A549 (cell line): Measurements from ENCODE around the gene GTF2H4. TPM values are rescaled to one million over a fixed set of nuclear protein-coding genes. Genes with fewer than 3 reads are reported as not detected.

Experiments used
- ATAC-seq, 2 experiments: fragments of 200-7000 bp in 1 of 2; fragments of >200 bp in 1 of 2; cut with Nextera tagmentation in 1 of 2; cut with Tn5 transposase in 1 of 2; 3 replicates each; pipeline versions ENCODE4 v1.8.0 to v1.9.1; 2018 to 2020; ENCODE audit warnings: mild to moderate bottlenecking in 1 of 2, moderate library complexity in 1 of 2
- CTCF ChIA-PET: fragments of 300-600 bp; sonication (Branson Sonifier 250); formaldehyde crosslinking; extraction: SDS; loops from one replicate; lab custom pipeline; 2021; ENCODE audit warnings: antibody characterized with exemption, inconsistent platforms; lab: Yijun Ruan, JAX
- POLR2A ChIA-PET: fragments of 350-600 bp; formaldehyde crosslinking; extraction: SDS; loops from one replicate; lab custom pipeline; 2021; ENCODE audit warnings: antibody characterized with exemption, inconsistent platforms; lab: Yijun Ruan, JAX
- DNase-seq, 2 experiments: peaks; one replicate each; pipeline versions ENCODE4 v3.0.0 to v3.0.0-alpha.2; 2011 to 2016; ENCODE audit warnings: low read depth in 1 of 2, low spot score in 1 of 2
- FAIRE-seq: peaks from 2 replicates; lab custom pipeline; 2011; peaks lifted over from hg19 to GRCh38; lab: Jason Lieb, UNC
- H3K27ac ChIP-seq, 2 experiments: fragments of >200 bp; sonication (Bioruptor Twin); formaldehyde crosslinking; 3 replicates each; pipeline ENCODE4 v1.5.1; 2016 to 2017
- H3K4me1 ChIP-seq: fragments of >200 bp; sonication (Bioruptor Twin); formaldehyde crosslinking; 3 replicates; pipeline ENCODE4 v1.6.1; 2016
- H3K4me2 ChIP-seq: fragments of >200 bp; sonication (Bioruptor Twin); formaldehyde crosslinking; 3 replicates; pipeline ENCODE4 v1.6.1; 2016
- H3K4me3 ChIP-seq: fragments of >200 bp; sonication (Bioruptor Twin); formaldehyde crosslinking; 3 replicates; pipeline ENCODE4 v1.5.1; 2016
- H3K9me3 ChIP-seq: fragments of >200 bp; sonication (Bioruptor Twin); formaldehyde crosslinking; 3 replicates; pipeline ENCODE4 v1.6.1; 2016
- ATOH8 ChIP-seq: fragments of 250-450 bp; sonication (Bioruptor Pico); IDR thresholded peaks from 2 replicates; pipeline ENCODE4 v1.5.0; 2020; ENCODE audit warnings: low read depth, mild to moderate bottlenecking, moderate library complexity
- CBX2 ChIP-seq: fragments of 200-600 bp; sonication (generic); IDR thresholded peaks from 2 replicates; pipeline ENCODE4 v1.6.1; 2016; ENCODE audit warnings: low read depth, mild to moderate bottlenecking, borderline replicate concordance
- CBX8 ChIP-seq: fragments of 200-600 bp; sonication (generic); IDR thresholded peaks from 2 replicates; pipeline ENCODE4 v1.6.1; 2016
- CHD2 ChIP-seq: fragments of 150-350 bp; IDR thresholded peaks from 2 replicates; pipeline ENCODE4 v1.6.1; 2014; ENCODE audit warnings: low read length; ENCODE audit not compliant: partially characterized antibody
- EHF ChIP-seq: fragments of 250-450 bp; sonication (Bioruptor Pico); IDR thresholded peaks from 2 replicates; pipeline ENCODE4 v1.5.0; 2020; ENCODE audit warnings: mild to moderate bottlenecking
- ELK1 ChIP-seq: fragments of 150-350 bp; IDR thresholded peaks from 2 replicates; pipeline ENCODE4 v1.6.1; 2014; ENCODE audit warnings: low read depth, mild to moderate bottlenecking, low read length
- EP300 ChIP-seq, 2 experiments: fragments of >200 bp; sonication (Bioruptor Twin); formaldehyde crosslinking; IDR thresholded peaks; 2 replicates in 1 of 2; 3 replicates in 1 of 2; pipeline ENCODE4 v1.6.1; 2016 to 2017
- FOSL2 ChIP-seq, 2 experiments: fragments of 450-650 bp in 1 of 2; fragments of >200 bp in 1 of 2; sonication (Bioruptor Twin) in 1 of 2; formaldehyde crosslinking; IDR thresholded peaks; 2 replicates each; pipeline versions ENCODE4 v1.5.0 to v1.6.1; 2016 to 2020; ENCODE audit warnings: mild to moderate bottlenecking in 1 of 2, moderate library complexity in 1 of 2
- HDAC2 ChIP-seq: fragments of 200-600 bp; sonication (generic); IDR thresholded peaks from 2 replicates; pipeline ENCODE4 v1.6.1; 2016
- HES2 ChIP-seq: fragments of >200 bp; sonication (Bioruptor Twin); formaldehyde crosslinking; IDR thresholded peaks from 2 replicates; pipeline ENCODE4 v1.6.1; 2016
- HEYL ChIP-seq: fragments of 250-450 bp; sonication (Bioruptor Pico); IDR thresholded peaks from 2 replicates; pipeline ENCODE4 v1.8.0; 2021; ENCODE audit warnings: mild to moderate bottlenecking, moderate library complexity
- HMGXB4 ChIP-seq: fragments of 250-450 bp; sonication (Bioruptor Pico); IDR thresholded peaks from 2 replicates; pipeline ENCODE4 v1.5.0; 2021; ENCODE audit warnings: mild to moderate bottlenecking, moderate library complexity, borderline replicate concordance
- HOXA7 ChIP-seq: fragments of 250-450 bp; sonication (Bioruptor Pico); IDR thresholded peaks from 2 replicates; pipeline ENCODE4 v1.5.0; 2020; ENCODE audit warnings: mild to moderate bottlenecking, moderate library complexity
- HOXB13 ChIP-seq: fragments of 250-450 bp; sonication (Bioruptor Pico); IDR thresholded peaks from 2 replicates; pipeline ENCODE4 v1.5.0; 2020; ENCODE audit warnings: low read depth, mild to moderate bottlenecking, moderate library complexity
- HOXB5 ChIP-seq: fragments of 250-450 bp; sonication (Bioruptor Pico); IDR thresholded peaks from 2 replicates; pipeline ENCODE4 v1.5.0; 2020; ENCODE audit warnings: mild to moderate bottlenecking, moderate library complexity
- JUN ChIP-seq, 2 experiments: fragments of >200 bp; sonication (Bioruptor Twin); formaldehyde crosslinking; IDR thresholded peaks; 2 replicates in 1 of 2; 3 replicates in 1 of 2; pipeline ENCODE4 v1.6.1; 2016 to 2017
- JUNB ChIP-seq: fragments of >200 bp; sonication (Bioruptor Twin); formaldehyde crosslinking; IDR thresholded peaks from 2 replicates; pipeline ENCODE4 v1.6.1; 2016
- KDM1A ChIP-seq: fragments of 200-600 bp; sonication (generic); IDR thresholded peaks from 2 replicates; pipeline ENCODE4 v1.6.1; 2016; ENCODE audit warnings: low read depth, mild to moderate bottlenecking
- KDM5A ChIP-seq: fragments of 200-600 bp; sonication (generic); IDR thresholded peaks from 2 replicates; pipeline ENCODE4 v1.6.1; 2016; ENCODE audit warnings: antibody characterized with exemption, mild to moderate bottlenecking
- MAX ChIP-seq: IDR thresholded peaks from 2 replicates; pipeline ENCODE4 v1.6.1; 2012
- MYC ChIP-seq: IDR thresholded peaks from 2 replicates; pipeline ENCODE4 v1.6.1; 2012; ENCODE audit warnings: mild to moderate bottlenecking, inconsistent platforms, low read length, improper control_type of control experiment, borderline replicate concordance
- PBX3 ChIP-seq: IDR thresholded peaks from 2 replicates; pipeline ENCODE4 v1.6.1; 2012
- POLR2AphosphoS2 ChIP-seq: conservative IDR thresholded peaks from 2 replicates; pipeline ENCODE4 v1.6.1; 2012; ENCODE audit warnings: low read length, improper control_type of control experiment, inconsistent platforms
- RAD21 ChIP-seq, 2 experiments: fragments of >200 bp in 1 of 2; sonication (Bioruptor Twin) in 1 of 2; formaldehyde crosslinking in 1 of 2; IDR thresholded peaks in 1 of 2; conservative IDR thresholded peaks in 1 of 2; 2 replicates in 1 of 2; 3 replicates in 1 of 2; pipeline ENCODE4 v1.6.1; 2012 to 2018; ENCODE audit warnings: inconsistent platforms in 1 of 2
- RARB ChIP-seq: fragments of 250-450 bp; sonication (Bioruptor Pico); IDR thresholded peaks from 2 replicates; pipeline ENCODE4 v1.8.0; 2021; ENCODE audit warnings: mild to moderate bottlenecking, moderate library complexity
- RCOR1 ChIP-seq: fragments of 150-350 bp; IDR thresholded peaks from 2 replicates; pipeline ENCODE4 v1.6.1; 2014; ENCODE audit warnings: antibody characterized with exemption, low read length, low read depth
- USF2 ChIP-seq: fragments of 450-650 bp; IDR thresholded peaks from 2 replicates; pipeline ENCODE4 v1.6.1; 2014; ENCODE audit warnings: antibody characterized with exemption
- ZFP36 ChIP-seq: fragments of 450-650 bp; IDR thresholded peaks from 2 replicates; pipeline ENCODE4 v1.6.1; 2014; ENCODE audit warnings: borderline replicate concordance; ENCODE audit not compliant: partially characterized antibody
- ZSCAN20 ChIP-seq: fragments of 250-450 bp; sonication (Bioruptor Pico); IDR thresholded peaks from 2 replicates; pipeline ENCODE4 v1.8.0; 2022; ENCODE audit warnings: mild to moderate bottlenecking, moderate library complexity
- WGBS: methylation state at CpG from one replicate; pipeline ENCODE4 v1.1.6; 2017; ENCODE audit errors: missing lambda C conversion rate; 5-methylcytosine and 5-hydroxymethylcytosine counted together
- polyA minus RNA-seq: library from RNA; depleted of rRNA, polyadenylated mRNA; stranded (reverse); fragments of >200 nt; gene quantifications from 2 replicates; pipeline ENCODE4 v1.2.3, GENCODE V29; 2011; rRNA and poly(A)+ RNA removed
- polyA plus RNA-seq, 4 experiments: library from polyadenylated mRNA; depleted of rRNA in 3 of 4; stranded (reverse); fragments of >200 nt; fragmentation: RNase III in 1 of 4; extraction: RNeasy Plus Mini Kit Qiagen cat#74134 plus additional on column Dnase treatment in 1 of 4; gene quantifications; 2 replicates in 3 of 4; 3 replicates in 1 of 4; pipeline ENCODE4 v1.2.3, GENCODE V29; 2011 to 2017

The GTF2H4 gene
- polyA plus RNA-seq (2011; rRNA removed) (19.7 and 24.8 TPM in 2 replicates), polyA plus RNA-seq (2017; fragmentation: RNase III; extraction: RNeasy Plus Mini Kit Qiagen cat#74134 plus additional on column Dnase treatment) (24.1 to 28.6 TPM (median 24.9 TPM) in 3 replicates), polyA minus RNA-seq (12.5 and 15.0 TPM in 2 replicates)
- polyA plus RNA-seq (2012; cell fraction: cytosol; rRNA removed) = 18.4 and 23.2 TPM in 2 replicates
- polyA plus RNA-seq (2012; cell fraction: nucleus; rRNA removed) = 40.1 and 43.4 TPM in 2 replicates

- no peak for FAIRE-seq
- ChIA-PET POLR2A (interaction anchor here (0.6 to 1.0 kb wide), 4 partner anchors 22 to 207 kb away, joined by 3 to 10 read pairs (median 4); partner anchors contain the start of genes DDR1 and PSORS1C1), CTCF (interaction anchor here (1.4 to 4.0 kb wide), 4 partner anchors 8 to 161 kb away, joined by 3 to 21 read pairs (median 10); no protein-coding TSS in a partner anchor)
- no peaks in the 10 kb centered on the region for H3K9me3 ChIP-seq
- H3K27ac ChIP-seq = peak within 1 kb of the TSS; percentile 85 to 86
- peak within 1 kb of the TSS; percentile 91 for H3K4me2 ChIP-seq
- 1% methylated on average over 47 of the region's 49 CpGs for WGBS
- peak; percentile 87 to 97 for DNase-seq
- peaks cover 10% of the 10 kb centered on the region; the same call in 1 of the 3 replicates for H3K4me1 ChIP-seq
- peak within 1 kb of the TSS; percentile 94 for H3K4me3 ChIP-seq
- ATAC-seq = peak; percentile 99
- TF ChIP-seq FOSL2 (IDR thresholded peaks at IDR 0.05) (no peak), FOSL2 (CRISPR knock-in tag; IDR thresholded peaks at IDR 0.05) (peak; percentile 76), EP300 (IDR thresholded peaks at IDR 0.05) (no peak), ZSCAN20 (no peak), CHD2 (no peak), JUN (IDR thresholded peaks at IDR 0.05) (peak in 1 of 2 experiments; percentile 75; a peak in 2 of 5 replicates), CBX8 (no peak), HEYL (CRISPR knock-in tag) (no peak), EHF (no peak), MAX (peak; percentile 74), KDM1A (peak; percentile 87; the same call in 1 of the 2 replicates), HDAC2 (0 out of 2 replicates have a peak, but pooled peaks have one; percentile 75), ELK1 (no peak), HMGXB4 (CRISPR knock-in tag) (no peak), JUNB (no peak), HOXA7 (CRISPR knock-in tag) (no peak), PBX3 (no peak), HOXB5 (no peak), ATOH8 (CRISPR knock-in tag) (no peak), USF2 (no peak), HOXB13 (no peak), RCOR1 (no peak), KDM5A (0 out of 2 replicates have a peak, but pooled peaks have one; percentile 59), HES2 (no peak), CBX2 (no peak), POLR2AphosphoS2 (no peak), RARB (no peak), ZFP36 (peak; percentile 100), RAD21 (conservative IDR thresholded peaks at IDR 0.05 in 1 of 2, IDR thresholded peaks at IDR 0.05 in 1 of 2) (no peak), MYC (peak; percentile 71; the same call in 1 of the 2 replicates)
Observed at GRCh38 chr6:30907758-30908591, at the start of gene GTF2H4. GTF2H4 (plus strand) TSS chr6:30908207.
